ENCODE results near the gene SH3TC2.

Gene SH3TC2

DNA sequence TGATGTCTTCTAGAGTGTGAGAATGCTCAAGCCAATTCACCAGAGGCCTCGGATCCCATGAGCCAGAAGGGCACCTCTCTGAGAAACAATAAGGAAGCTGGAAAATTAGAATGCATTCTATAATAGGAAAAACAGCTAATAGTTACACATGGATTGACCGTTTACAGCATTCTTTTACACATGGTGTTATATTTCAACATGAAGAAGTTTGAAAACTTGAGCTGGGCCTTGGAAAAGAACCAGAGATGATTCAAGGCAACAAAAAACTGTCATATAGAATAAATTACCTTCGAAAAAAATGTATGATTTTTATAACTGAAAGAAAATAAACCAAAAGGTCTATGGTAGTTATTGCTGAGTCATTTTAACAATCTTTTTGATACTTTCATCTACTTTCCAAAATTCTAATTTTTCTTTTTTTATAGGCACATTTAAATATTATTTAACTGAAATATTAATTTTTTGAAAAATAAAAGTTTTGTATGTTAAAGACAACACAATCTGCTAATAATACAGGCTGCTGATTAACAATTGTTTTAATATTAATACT lies 6.2 kb downstream of the SH3TC2 start:
- DNase-seq, result no peak

- no peak for DNase-seq
These were observed 8.4 kb downstream of the SH3TC2 start for GRCh38 chr5:149054416-149054815.

DNA sequence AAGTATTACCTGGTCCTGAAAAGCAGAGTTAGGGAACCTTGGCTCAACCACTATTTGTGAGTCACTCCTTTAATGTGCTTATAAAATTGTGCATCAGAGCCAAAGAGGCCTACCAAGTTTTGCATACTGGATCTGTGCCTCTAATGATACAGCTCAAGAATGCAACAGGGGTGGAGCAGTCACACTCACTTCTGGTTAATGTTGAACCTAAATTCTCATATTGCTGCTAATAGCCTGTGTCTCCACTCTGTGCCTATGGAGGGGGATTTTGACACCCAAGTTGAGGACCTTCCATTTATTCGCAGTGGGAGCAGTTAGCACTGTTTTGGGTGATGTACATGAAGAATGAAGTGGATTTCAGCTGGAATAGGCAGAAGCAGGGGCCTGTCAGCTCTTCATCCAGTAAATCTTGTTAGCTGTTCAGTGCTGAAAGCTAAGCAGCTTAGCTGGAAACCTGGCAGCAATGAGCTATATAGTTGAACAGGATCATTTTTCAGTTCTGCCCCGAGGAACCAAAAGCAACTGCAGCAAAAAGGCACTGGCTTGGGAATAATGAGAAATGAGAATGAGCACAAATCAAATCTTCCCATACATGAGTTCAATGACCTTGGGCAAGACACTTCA lies 9.7 kb downstream of the SH3TC2 start:
- DNase-seq, result no peak

DNA sequence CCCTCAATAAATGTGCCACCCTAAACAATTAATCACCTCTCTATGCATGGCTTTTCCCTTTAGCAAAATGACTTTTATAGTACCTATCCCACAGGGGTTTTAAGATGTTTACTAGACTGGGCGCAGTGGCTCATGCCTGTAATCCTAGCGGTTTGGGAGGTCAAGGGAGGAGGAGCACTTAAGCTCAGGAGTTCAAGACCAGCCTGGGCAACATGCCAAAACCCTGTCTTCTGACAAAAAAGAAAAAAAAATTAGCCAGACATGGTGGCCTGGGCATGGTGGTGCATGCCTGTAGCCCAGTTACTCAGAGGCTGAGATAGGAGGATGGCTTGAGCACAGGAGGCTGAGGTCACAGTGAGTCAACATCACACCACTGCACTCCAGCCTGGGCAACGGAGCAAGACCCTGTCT lies 13.5 kb downstream of the SH3TC2 start:
- no peak for DNase-seq

DNA sequence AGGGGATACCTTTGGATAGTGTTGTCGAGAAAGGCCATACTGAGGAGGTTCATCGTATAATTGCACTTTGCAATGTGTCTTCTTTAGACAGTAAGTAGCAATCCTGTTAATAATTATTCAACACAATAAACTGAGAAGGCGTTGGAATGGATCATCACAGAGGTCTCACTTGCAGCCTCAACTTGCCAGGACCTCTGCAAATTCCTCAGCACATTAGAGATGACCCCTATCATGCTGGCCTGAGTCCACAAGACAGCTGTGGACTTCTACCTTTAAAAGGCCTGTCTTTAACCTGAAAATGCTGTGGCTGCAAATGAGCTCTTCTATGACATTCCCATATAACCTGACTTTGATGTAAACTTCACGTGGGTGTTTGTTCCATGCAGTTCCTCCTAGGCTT lies 14.1 kb downstream of the SH3TC2 start:
- DNase-seq, result no peak

DNA sequence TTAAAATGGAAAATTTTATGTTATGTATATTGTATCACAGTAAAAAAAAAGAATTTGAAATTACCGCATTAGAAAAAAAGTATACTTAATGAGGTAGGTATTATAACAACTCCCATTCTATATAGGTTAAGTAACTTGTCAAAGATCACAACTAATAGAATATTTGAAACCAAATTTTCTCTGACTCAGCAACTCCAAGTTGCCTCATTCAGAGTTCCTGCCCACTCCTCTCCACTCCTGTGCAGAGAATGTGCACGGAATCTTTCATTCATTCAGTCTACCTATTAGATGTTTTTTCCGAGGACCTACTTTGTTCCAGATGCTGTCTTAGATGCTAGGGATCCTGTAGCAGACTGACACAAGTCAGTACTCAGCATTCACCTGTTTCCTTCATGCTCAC lies 15.4 kb downstream of the SH3TC2 start:
- no peak for DNase-seq

- DNase-seq, result no peak
These were observed 16.5 kb downstream of the SH3TC2 start for GRCh38 chr5:149046196-149046829.

- DNase-seq, result peak; percentile 91
These were observed 17.8 kb downstream of the SH3TC2 start for GRCh38 chr5:149045089-149045460.

DNA sequence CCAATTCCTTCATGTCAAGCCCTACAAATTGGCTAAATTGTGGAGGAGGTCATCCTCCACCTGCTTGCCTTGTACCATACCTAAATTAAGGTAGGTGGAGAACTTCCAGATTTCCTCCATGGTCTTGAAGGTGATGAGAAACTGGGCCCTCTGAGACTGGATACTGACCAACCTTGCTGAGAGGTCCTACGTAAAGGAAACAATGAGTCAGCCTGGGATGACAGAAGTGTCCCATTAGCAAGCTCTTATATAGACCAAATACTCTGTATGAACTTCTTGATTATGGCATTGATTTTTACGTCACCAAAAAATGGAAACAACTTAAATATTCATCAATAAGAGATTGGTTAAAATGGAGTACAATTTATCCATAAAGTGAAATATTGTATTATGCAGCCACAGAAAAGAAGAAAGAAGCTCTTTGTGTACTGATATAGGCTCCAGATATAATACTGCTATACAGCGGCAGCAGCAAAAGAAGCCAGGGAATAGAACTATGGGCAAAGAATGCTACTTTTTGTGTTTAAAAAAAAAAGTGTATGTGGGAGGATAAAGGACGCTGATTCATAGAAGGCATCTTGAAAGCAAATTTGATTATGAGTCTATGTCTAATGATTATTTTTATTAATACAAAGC lies 18.3 kb downstream of the SH3TC2 start:
- peak; percentile 77 for DNase-seq

DNA sequence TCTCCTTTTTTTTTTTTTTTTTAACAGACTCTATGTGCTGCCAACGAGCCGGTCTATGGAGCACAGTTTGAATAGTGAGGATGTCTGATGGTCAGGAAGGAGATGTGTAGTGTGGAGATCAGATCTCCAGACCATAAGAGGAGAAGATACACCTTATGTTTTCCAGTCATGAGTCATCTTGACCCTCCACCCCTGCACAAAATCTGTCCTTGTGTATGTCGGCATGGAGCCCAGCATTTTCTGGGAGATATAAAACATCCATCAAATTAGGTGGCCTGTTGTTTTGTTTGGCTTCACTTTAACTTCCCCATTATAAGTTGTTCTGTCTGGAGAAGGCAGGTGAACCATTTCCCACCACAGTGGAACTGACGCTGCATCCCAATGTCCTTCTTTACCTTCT lies 19.2 kb downstream of the SH3TC2 start:
- DNase-seq, result no peak

- DNase-seq, result peak; percentile 63
These were observed 20.0 kb downstream of the SH3TC2 start for GRCh38 chr5:149042865-149043264.

DNA sequence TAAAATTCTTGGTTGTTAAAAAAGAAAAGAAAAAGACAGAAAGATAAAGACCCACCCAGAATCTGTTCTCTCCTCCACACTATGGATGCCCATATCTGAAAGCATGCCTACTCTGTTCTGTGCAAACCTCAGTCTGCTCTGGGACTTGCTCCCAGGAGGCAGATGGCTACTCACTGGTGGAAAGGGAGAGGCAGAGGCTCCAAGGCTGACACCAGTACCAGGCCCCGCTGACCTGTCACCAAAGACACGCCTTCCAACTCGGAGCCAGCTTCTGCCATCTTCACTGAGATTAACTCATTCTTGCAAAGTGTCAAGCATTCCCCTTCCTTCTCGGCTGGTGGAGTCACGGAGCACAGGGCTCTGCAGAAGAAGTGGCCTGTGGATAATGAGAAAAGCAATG lies 21.6 kb downstream of the SH3TC2 start:
- no peak for DNase-seq

GRCh38 chr5:149040421-149040820 lies 22.4 kb downstream of the SH3TC2 start:
- DNase-seq, result no peak

DNA sequence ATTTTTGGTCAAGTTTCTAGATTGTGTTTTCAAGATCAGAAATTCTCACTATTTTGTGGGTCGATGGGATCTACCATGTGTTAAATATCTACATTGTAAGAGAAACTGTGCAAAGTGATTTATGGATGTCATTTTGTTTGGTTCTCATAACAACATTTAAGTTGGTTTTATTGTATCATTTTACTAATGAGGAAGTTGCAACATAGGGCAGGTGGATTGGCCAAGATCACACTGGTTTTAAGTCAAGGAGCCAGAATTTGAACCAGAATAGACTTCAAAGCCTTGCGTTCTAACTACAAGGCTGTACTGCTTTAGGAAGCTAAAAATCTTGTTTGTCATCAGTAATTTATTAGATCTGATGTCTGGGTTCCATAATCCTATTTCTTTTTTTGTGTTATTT lies 23.4 kb downstream of the SH3TC2 start:
- peak; percentile 69 for DNase-seq

- no peak for DNase-seq
These were observed 24.4 kb downstream of the SH3TC2 start for GRCh38 chr5:149038336-149039080.

DNA sequence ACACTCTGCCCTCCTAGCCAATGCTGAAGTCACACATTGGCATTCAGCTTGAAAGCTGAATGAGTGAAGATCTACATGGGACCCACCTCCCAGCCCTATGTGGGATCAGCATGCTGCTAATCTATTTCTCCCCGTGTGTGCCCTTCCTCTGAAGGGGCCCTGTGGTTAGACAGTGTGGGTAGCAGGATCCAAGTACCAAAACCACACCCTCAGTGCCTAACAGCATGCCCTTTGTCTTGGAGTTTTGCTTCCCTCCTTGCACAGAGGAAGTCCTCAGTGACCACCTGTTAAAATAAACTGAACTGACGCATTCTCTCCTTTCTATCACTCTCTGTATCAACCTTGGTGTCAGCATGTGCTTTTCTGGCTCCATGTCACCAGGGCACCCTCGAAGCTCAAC lies 25.0 kb downstream of the SH3TC2 start:
- DNase-seq, result peak; percentile 59

DNA sequence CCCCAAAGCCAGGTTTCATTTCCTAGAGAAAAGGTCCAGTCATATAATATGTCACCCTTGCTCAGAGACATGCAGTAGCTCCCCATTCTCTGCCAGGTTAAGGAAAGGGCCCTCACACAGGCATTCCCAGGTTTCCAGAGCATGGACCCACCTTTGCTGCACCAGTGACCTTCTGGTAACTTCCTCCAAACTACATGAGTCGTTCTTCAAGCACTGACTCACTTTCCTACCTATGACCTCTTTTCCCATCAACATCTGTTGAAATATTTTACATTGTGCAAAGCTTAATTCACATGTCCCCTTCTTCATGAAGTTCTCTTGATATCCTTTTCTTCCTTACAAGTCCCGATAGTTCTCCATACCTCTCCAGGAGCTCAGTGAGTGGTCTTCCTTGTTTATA lies 25.9 kb downstream of the SH3TC2 start:
- DNase-seq, result peak; percentile 21

DNA sequence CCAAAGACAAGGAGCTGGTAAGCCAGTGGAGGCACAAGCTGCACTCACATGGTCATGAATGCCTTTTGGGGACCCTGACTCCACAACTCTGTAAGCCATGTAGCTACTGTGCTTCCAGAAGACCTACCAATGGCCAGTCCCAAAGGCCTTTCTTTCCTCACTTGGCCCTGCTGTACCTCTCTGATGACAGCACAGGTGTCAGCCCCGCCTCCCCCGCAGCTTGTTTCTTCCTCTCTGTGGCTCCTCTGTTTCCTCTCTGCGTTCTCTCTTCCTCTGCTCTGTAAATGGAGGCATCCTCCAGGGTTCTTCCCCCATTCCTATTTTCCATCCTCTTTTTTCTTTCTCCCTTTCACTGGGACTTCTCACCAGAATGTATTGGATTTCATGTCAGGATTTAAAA lies 26.7 kb downstream of the SH3TC2 start:
- DNase-seq, result no peak

DNA sequence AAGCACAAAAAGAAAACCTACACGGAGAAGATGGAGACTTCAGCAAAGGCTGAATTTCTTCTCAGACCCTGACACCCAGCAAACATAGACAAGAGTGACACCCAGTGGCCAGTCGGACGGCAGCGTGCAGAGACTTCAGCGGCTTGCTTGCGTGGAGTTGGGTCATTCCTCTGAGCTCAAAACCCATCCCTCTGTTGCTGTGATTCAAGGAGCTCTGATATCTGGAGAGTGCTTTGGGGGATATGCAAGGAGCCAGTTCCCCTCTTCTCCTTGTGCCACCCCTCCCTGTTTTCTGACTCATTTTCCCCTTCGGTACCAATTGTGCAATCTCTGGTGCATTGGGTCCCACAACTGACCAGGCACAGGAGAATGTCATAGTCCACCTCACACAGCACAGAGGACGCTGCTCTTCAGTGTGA lies 27.5 kb downstream of the SH3TC2 start:
- peak; percentile 73 for DNase-seq

DNA sequence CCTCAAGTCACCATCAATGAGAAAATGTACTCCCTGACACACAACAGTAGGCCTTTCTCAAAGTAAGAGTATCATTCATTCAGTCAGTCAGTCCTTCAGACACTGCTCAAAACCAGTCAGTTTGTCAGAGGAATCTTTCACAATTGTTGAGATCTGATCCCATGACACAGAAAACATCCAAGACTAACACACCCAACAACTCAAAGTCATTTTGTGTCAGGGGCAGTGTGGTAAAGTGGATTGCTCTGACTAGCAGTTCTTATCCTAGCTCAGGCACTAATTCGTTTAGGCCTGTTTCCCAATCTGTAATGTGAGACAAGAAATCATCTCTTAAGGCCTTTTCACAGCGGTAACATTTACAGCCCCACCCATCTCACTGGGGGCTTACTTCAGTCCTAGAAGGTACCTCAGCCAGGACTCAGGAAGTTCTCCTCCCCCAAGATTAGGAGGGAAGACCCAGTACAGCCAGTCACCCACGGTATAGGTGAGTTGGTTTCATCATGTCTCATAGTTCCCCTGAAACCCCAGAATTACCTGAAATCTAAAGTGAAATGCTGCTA lies 31.9 kb downstream of the SH3TC2 start:
- DNase-seq, result no peak

DNA sequence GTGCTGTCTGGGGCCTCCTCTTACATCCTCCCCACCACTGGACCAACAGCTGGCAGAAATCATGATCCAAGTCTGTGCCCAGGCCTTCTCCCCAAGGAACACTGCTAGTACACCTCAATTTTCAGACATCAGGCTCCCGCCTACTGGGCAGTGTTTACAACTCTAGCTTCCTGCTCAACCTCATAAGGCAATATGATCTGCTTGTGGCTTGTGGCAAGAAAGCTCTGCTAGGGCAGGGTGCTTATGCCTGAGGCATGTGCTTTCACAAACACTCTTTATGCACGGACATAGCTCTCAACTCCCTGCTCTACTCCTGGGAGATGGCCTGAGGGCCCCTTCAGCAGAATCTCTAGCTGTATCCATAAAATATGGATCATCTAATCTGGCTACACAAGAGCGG lies 32.5 kb downstream of the SH3TC2 start:
- DNase-seq, result no peak

GRCh38 chr5:149028984-149029383 lies 33.9 kb downstream of the SH3TC2 start:
- no peak for DNase-seq

- DNase-seq, result no peak
These were observed 34.7 kb downstream of the SH3TC2 start for GRCh38 chr5:149028161-149028560.

All from inflammatory macrophage treated with lipopolysaccharide for 4 hours (primary cell).